NCI-H128 (cell line): ENCODE results near the gene TRPC4AP.

ENCODE experiments used
- DNase-seq: peaks from one replicate; lab custom pipeline; 2025; ENCODE audit not compliant: unreplicated experiment; lab: John Stamatoyannopoulos, UW

The TRPC4AP gene

GRCh38 chr20:34990231-34990630 is 102.4 kb downstream of the TRPC4AP start:
- no peak for DNase-seq

GRCh38 chr20:34989670-34990069 is 102.9 kb downstream of the TRPC4AP start:
- DNase-seq = no peak

GRCh38 chr20:34989118-34989517 is 103.5 kb downstream of the TRPC4AP start:
- no peak for DNase-seq

GRCh38 chr20:34988191-34988540 is 104.4 kb downstream of the TRPC4AP start:
- DNase-seq = no peak

GRCh38 chr20:34987288-34988190 is 105.1 kb downstream of the TRPC4AP start:
- no peak for DNase-seq

GRCh38 chr20:34986311-34987287 is 106.0 kb downstream of the TRPC4AP start:
- no peak for DNase-seq

- DNase-seq = no peak
These were observed 106.9 kb downstream of the TRPC4AP start for GRCh38 chr20:34985461-34986310.

- DNase-seq = no peak
These were observed 107.8 kb downstream of the TRPC4AP start for GRCh38 chr20:34984756-34985261.

- no peak for DNase-seq
These were observed 108.4 kb downstream of the TRPC4AP start for GRCh38 chr20:34983995-34984735.

GRCh38 chr20:34983089-34983820 is 109.4 kb downstream of the TRPC4AP start:
- no peak for DNase-seq

GRCh38 chr20:34982270-34983088 is 110.1 kb downstream of the TRPC4AP start:
- DNase-seq = no peak

GRCh38 chr20:34980543-34981233 is 111.9 kb downstream of the TRPC4AP start:
- no peak for DNase-seq

- DNase-seq = no peak
These were observed 113.0 kb downstream of the TRPC4AP start for GRCh38 chr20:34979366-34980153.

- no peak for DNase-seq
These were observed 114.4 kb downstream of the TRPC4AP start for GRCh38 chr20:34978092-34978744.

- DNase-seq = no peak
These were observed 115.1 kb downstream of the TRPC4AP start for GRCh38 chr20:34977365-34978091.

GRCh38 chr20:34976286-34976685 is 116.3 kb downstream of the TRPC4AP start:
- no peak for DNase-seq
